ENCODE measurements around the gene ANKRD34A.
A peak's percentile ranks its signal among the peaks of the same experiment; 100 is the strongest.
"Not testable (repeated sequence)": the region's sequence is repeated elsewhere in the genome, so short reads cannot be mapped to it uniquely, and the experiment has no call there.

ANKRD34A gene

GRCh38 chr1:145942871-145943270, 21.5 kb downstream of the ANKRD34A start:
- DNase-seq: no peak

GRCh38 chr1:145942405-145942804, 22.0 kb downstream of the ANKRD34A start:
- no peak for DNase-seq

- no peak for DNase-seq
Measured at GRCh38 chr1:145937436-145937835, 26.9 kb downstream of the ANKRD34A start.

DNA sequence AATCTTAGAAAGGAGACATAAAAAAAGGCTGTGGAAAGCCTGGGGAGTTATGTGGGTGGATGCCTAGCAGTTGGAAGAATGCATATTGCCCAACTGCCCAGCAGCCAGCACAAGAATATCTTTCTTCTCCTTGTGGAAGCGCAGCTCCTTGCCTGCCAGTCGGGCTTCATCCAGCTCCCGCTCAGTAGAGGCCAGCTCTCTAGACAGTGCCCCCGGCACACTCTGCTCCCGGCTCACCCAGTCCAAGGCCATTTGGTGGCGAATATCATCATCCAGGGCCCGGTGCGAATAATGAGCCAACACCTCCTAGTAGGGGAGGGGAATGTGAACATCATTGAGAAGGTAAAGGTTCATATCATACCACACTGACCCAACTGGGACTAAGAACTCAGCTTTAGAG, 28.1 kb downstream of the ANKRD34A start:
- DNase-seq: no peak

DNA sequence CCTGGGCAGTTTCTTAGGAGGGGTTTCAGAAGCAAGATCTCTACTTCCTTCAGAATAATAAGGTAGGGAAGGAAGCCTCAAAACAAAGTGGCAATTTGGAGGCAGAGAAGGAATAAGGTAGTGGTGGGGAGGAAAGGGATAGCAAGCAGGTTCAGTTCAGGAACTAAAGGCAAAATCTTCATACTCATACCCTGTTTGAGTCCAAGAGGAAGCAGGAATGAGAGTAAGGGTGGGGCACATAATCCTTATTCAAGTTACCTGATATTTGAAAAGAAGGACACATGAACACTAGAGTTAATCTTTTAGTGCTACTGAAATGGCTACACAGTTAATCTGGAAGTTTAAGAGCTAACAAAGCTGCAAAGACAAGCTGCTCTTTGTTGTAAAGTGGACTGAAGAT, 28.7 kb downstream of the ANKRD34A start:
- DNase-seq: no peak

- DNase-seq: not testable (repeated sequence)
Measured at GRCh38 chr1:145932522-145933009, 31.8 kb downstream of the ANKRD34A start.

DNA sequence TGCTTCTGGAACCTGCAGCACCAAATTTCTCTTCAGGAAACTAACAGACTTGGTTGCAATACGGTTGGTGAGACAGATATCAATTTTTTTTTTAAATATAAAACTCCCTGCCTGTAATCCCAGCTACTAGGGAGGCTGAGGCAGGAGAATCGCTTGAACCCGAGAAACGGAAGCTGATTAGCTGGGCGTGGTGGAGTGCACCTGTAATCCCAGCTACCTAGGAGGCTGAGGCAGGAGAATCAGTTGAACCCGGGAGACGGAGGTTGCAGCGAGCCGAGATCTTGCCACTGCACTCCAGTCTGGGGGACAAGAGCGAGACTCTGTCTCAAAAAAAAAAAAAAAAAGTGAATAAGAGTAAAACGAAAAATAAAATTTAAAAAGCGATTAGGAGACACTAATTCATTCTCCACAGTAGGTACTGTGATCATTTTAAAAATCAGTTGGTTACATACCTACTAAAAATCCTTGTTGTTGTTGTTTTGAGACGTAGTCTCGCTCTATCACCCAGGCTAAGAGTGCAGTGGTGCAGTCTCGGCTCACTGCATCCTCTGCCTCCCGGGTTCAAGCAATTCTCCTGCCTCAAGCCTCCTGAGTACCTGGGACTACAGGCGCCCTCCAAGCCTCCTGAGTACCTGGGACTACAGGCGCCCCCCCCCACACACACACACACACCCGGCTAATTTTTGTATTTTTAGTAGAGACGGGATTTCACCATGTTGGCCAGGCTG, 36.3 kb downstream of the ANKRD34A start:
- no peak for DNase-seq

GRCh38 chr1:145927063-145927886, 37.1 kb downstream of the ANKRD34A start, which contains the start of gene RBM8A:
RBM8A (minus strand) TSS chr1:145927484; CDS start chr1:145927426, 58 bp downstream.
- peak; percentile 89 for DNase-seq

DNA sequence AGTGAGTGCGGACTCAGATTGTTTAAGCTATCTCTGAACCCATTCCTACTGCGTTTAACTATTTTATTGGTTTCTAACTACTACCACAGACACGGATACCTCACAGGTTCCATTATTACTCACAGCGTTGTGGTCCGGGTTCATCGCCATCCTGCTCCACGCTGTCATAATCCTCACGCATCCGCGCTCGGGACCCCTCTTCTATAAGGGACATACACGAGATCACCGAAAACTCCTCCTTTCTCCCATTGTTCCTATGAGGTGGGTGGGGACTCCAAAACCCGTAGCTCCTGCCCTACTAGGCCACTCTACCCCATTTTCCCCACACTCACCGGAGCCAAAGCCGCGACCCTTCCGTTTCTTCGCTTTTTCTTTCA, 37.7 kb downstream of the ANKRD34A start:
- DNase-seq: no peak

DNA sequence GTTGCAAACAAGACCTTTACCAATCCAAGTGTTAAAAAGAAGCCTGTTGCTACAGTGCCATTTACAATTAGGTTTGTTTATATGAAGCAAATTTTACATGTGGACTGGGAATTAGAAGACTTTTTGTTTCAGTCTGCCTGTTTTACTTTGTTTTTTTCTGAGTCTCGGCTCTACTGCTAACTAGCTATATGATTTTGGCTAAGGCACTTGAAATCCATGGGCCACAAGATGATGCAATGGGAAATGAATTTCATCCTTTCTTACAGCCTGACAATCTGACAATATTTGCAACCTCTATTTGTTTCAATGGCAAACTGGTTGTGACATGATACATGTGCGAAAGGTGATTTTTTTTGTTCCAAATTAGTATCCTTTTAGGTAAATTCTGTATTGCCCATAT, 42.1 kb downstream of the ANKRD34A start:
- DNase-seq: no peak

DNA sequence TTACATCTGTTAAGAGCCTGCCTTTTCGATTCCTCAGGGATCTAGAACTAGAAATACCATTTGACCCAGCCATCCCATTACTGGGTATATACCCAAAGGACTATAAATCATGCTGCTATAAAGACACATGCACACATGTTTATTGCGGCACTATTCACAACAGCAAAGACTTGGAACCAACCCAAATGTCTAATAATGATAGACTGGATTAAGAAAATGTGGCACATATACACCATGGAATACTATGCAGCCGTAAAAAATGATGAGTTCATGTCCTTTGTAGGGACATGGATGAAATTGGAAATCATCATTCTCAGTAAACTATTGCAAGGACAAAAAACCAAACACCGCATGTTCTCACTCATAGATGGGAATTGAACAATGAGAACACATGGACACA, 44.1 kb downstream of the ANKRD34A start:
- not testable (repeated sequence) for DNase-seq

DNA sequence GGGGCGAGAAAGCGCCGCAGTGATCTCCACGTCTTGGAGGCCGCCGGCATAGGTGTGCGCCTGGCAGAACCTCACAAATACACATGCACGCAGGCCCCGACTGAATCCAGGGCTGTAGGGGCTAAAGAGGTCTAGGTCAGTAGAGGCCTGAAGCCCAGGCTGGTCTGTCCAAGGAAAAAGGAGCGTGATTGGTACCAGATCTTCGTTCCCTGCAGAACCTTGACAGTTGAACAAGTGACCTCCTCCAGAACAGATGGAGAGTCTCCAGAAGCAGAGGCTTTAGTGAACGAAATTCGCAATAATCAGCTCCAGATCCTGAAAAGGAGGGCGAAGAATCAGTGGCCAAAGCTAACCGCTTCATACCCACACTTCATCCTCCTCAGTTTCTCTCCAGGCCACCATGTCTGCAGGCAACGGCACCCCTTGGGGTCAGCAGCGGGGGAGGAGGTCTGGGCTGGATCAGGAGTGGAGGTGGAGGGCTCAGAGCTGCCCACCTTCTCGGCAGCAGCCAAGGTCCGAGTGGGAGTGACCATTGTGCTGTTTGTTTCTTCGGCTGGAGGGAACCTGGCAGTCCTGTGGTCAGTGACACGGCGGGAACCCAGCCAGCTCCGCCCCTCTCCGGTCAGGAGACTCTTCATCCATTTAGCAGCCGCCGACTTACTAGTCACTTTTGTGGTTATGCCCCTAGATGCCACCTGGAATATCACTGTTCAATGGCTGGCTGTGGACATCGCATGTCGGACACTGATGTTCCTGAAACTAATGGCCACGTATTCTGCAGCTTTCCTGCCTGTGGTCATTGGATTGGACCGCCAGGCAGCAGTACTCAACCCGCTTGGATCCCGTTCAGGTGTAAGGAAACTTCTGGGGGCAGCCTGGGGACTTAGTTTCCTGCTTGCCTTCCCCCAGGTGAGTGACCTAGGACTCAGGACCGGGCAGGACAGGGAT, 45.1 kb downstream of the ANKRD34A start:
- no peak for DNase-seq

GRCh38 chr1:145918144-145918991, 46.0 kb downstream of the ANKRD34A start, which contains the start of gene PEX11B:
PEX11B (minus strand) TSS chr1:145918717; CDS start chr1:145918688, 29 bp downstream.
- peak; percentile 97 for DNase-seq

DNA sequence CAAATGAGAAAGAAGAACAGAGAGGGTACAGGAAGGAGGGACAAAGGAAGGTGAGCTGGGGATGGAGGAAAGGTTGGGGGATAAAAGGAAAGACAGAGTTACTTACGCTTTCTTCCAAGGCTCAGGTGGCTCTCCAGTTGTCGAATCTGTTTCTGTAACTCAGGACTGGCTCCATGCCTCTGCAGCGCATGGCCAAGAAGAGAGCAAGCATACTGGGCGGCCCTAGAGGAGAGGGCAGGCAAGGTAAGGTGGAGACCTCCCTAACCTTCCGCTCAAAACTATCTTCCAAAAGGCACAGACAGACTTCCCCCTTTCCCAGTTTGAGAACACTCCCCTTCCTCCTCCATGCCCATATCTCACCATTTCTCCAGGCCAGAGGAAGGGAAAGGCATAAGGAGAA, 46.8 kb downstream of the ANKRD34A start:
- no peak for DNase-seq

DNA sequence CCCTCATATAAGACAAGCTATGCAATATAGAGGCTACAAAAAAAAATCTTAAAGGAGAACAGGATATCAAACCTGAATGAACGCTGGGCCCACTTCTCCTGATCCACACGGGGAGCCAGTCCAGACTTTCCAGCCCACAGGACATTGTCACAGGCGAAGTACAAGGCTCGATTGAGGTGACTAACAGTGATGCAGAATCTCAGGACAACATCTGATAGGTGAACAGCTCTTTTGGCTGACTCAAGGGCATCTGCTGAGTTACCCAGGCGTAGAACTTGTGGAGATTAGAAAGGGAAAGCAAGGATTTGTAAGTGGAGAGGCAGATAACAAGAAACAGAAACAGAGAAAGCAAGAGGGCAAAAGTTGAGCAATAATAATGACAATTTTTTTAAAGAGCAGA, 47.6 kb downstream of the ANKRD34A start:
- no peak for DNase-seq

- DNase-seq: no peak
Measured at GRCh38 chr1:145912128-145912641, 52.2 kb downstream of the ANKRD34A start.

Measured in effector CD8-positive, alpha-beta T cell (primary cell).